GM23248 (cell line): ENCODE results near the gene ZNF236.

Experiments
- EZH2 ChIP-seq: fragments of 200-600 bp; sonication (generic); IDR thresholded peaks from 2 replicates; pipeline ENCODE4 v1.6.1; 2018; ENCODE audit warnings: antibody characterized with exemption, mild to moderate bottlenecking; ENCODE audit not compliant: insufficient read depth, poor library complexity, severe bottlenecking
- EZH2phosphoT487 ChIP-seq: fragments of 200-600 bp; sonication (generic); IDR thresholded peaks from 2 replicates; pipeline ENCODE4 v1.6.1; 2018; ENCODE audit warnings: antibody characterized with exemption, moderate library complexity, mild to moderate bottlenecking, low read depth; ENCODE audit not compliant: insufficient read depth

DNA sequence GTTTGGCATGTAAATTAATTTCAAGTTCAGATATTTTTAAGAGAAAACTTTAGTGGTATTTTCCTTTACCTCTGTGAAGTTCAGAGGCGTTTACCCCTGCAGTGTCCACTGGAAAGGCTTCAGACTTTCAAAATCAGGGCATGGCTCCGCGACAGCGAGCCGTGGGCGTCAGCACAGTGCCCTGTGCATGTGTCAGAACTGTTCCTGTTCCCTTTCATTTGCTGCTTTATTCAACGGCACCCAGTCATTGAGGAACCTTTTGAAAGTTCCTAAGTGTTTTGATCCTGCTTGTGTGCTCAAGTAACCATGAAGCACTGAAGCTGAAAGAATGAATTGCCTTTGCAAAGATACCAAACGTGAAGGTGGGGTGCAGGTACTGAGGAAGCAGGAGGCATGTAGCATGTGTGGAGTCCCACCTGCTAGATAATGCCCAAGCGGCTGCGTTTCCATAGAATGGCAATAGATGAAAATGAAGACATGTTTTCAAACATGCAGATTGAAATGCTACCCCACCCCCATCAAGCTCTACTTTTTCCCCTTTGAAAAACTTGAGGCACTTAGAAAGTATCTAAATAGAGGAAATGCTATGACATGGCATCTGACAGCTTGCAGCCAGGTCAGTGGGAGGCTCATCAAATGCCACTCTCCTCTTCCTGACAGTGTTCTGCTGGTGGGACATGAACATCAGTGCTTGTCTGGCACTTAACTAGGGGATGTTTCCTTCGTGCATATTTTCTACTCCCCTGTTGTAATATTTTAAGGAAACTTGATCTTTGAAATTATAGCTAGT, 148.6 kb downstream of the ZNF236 start:
- TF ChIP-seq EZH2 (no peak), EZH2phosphoT487 (no peak)
